22Rv1 (cell line): ENCODE data around the gene GLRA3.
"Not testable (repeated sequence)": the region's sequence is repeated elsewhere in the genome, so short reads cannot be mapped to it uniquely, and the experiment has no call there.

Experiments used
- H3K27ac ChIP-seq: fragments of 450-650 bp; 2 replicates; pipeline ENCODE4 v1.5.1; 2017
- ZFX ChIP-seq: fragments of 450-650 bp; IDR thresholded peaks from 2 replicates; pipeline ENCODE4 v1.6.1; 2017; ENCODE audit warnings: antibody characterized with exemption, borderline replicate concordance
- TF ChIP-seq, protein P1 (sequence below): fragments of 450-650 bp; IDR thresholded peaks from 2 replicates; pipeline ENCODE4 v1.5.1; 2017; ENCODE audit warnings: mild to moderate bottlenecking

The GLRA3 gene

DNA sequence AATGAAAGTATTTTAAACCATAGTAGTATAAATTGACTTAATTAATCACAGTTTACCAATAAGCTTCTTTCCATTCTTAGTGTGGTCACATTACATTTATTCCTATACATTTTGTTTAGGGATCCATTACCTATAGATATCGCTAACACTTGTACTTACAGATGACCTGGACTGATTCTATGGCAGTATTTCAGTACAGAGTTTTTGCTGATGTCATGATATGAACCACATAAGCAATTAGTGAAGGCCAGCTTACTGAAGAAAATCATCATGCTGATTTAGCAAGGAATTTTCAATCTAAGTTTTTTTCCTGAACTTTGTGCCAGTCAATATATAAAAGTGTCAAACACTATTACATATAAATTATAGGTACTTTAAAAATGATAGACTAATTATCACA, 193.3 kb downstream of the GLRA3 start:
- TF ChIP-seq ZFX, result no peak
- TF ChIP-seq, protein P1, sequence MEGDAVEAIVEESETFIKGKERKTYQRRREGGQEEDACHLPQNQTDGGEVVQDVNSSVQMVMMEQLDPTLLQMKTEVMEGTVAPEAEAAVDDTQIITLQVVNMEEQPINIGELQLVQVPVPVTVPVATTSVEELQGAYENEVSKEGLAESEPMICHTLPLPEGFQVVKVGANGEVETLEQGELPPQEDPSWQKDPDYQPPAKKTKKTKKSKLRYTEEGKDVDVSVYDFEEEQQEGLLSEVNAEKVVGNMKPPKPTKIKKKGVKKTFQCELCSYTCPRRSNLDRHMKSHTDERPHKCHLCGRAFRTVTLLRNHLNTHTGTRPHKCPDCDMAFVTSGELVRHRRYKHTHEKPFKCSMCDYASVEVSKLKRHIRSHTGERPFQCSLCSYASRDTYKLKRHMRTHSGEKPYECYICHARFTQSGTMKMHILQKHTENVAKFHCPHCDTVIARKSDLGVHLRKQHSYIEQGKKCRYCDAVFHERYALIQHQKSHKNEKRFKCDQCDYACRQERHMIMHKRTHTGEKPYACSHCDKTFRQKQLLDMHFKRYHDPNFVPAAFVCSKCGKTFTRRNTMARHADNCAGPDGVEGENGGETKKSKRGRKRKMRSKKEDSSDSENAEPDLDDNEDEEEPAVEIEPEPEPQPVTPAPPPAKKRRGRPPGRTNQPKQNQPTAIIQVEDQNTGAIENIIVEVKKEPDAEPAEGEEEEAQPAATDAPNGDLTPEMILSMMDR, result no peak
- H3K27ac ChIP-seq, result no peak overlapping the region

DNA sequence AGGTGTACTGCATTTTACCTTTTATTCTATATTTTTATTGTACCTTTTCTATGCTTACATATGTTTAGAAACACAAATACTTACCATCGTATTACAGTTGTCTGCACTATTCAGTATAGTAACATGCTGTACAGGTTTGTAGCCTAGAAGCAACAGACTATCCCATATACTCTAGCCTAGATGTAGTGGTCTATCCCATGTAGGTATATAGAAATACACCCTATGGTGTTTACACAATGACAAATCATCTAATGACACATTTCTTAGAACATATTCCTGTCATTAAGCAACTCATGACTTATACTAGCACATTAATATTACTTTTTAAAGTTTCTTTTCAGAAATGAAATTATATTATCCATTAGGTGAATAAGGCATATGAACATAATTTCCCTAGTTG, 195.6 kb downstream of the GLRA3 start:
- TF ChIP-seq, protein P1, result no peak
- TF ChIP-seq ZFX, result no peak
- H3K27ac ChIP-seq, result no peak overlapping the region

DNA sequence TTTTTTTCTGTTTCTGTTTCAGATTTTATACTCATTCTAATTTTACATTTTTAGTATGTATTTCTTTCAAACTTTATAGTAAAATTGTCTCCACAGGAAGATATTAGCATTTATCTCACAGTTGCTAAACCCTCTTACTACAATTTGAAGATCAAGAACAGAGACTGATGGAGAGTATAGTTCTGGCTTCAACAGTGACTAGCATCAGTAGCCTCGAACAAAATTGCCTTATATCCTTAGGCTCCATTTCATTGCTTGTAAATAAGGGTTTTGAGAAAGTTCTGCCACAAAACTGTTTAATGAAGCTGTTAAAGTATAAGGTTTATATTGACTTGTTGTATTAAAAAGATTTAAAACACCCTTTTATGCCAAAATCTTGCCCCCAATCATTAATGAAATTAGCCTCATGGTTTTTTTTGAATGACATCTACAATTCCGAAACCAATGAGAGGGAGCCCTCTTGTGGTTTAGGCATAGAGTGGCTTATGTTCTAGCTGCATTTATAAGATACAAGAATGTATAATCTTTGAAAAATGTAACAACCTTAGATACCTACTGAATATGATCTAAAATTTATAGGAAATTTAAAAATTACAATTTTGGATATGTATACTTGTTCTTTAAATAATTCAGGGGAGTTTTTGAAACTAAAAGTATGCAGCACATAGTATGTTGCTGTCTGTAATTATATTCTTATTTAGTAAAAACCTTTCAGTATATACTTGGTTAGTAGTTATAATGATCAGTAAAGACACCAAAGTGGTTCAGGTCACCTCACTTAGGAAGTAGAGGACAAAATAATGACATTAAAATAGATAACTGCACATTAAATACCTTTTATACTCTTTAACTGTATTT, 196.9 kb downstream of the GLRA3 start:
- peak overlapping the region; percentile 40 for H3K27ac ChIP-seq
- no peak for TF ChIP-seq ZFX
- TF ChIP-seq, protein P1, result peak; percentile 71

DNA sequence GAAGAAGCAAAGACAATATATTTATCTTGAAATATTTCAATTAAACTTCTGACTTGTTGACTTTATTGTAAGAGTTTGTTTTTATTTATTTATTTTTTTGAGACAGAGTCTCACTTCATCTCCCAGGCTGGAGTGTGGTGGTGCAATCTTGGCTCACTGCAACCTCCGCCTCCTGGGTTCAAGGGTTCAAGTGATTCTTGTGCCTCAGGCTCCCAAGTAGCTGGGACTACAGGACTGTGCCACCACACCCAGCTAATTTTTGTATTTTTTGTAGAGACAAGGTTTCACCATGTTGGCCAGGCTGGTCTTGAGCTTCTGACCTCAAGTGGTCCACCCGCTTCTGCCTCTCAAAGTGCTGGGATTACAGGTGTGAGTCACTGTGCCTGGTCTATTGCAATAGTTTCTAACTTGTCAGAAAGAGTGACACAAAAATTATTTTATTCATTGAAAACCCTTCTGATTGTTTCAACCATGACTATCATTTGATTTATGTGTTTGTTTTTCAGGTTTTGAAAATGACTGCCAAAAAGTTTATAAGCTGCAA, 199.1 kb downstream of the GLRA3 start:
- H3K27ac ChIP-seq, result not testable (repeated sequence)

DNA sequence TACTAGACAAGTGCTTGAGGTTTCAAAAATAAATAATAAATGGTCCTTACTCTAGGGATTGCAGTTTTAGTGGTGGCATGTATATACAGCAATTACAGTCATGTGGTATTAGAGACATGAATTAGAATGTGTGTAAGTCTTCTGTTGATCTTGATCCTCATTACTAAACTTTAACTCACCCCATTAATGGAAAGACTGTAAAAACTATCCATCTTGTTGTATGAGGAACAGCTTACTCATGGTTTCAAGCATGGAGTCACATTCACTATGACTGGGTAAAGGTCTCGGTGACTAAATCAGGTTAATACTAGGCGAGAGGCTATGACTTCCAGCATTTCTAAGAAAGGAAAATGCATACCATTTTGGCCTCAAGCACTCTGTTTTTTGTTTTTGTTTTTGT, 199.8 kb downstream of the GLRA3 start:
- no peak overlapping the region for H3K27ac ChIP-seq
- TF ChIP-seq, protein P1, result no peak
- no peak for TF ChIP-seq ZFX

DNA sequence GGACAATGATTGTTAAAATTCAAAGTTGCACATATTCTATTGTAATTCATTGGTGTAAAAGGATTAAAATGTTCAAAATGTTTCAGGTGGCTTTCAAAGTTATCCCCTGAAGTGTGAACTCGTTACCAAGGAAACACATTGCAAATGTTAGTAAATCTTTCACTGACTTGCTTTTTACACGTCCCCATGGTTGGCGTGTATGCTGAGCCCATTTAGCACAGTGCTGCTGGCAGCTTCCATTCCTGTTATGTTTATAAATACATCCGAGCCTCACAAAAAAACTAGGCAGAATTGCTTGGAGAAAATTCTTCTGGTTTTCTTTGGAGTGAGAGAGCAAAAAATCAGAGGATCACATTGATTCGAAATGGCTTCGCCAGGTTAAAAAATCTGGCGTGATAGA, 200.9 kb downstream of the GLRA3 start:
- TF ChIP-seq ZFX, result no peak
- TF ChIP-seq, protein P1, result no peak
- H3K27ac ChIP-seq, result no peak overlapping the region; the same call in 1 of the 2 replicates

DNA sequence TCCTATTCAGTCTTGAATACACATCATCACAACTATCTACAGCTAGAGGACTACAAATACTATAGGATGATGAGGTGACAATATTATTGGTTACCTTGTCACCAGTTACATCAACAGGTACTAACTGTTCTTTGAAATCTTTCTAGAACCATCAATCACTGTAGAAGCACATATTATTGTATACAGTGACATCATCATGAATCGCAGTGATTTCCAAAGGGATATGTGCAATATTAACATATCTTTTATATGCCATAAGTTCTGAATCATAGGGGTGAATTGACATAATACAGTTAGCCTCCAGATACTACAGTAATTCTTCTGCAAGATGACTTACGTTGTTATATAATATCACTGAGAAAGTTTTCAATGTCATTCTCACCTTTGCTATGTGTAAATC, 201.6 kb downstream of the GLRA3 start:
- TF ChIP-seq, protein P1, result no peak
- no peak for TF ChIP-seq ZFX
- H3K27ac ChIP-seq, result peak overlapping the region; percentile 58
